Measurements from ENCODE around the gene SNTG2. TPM values are rescaled to one million over a fixed set of nuclear protein-coding genes. Genes with fewer than 3 reads are reported as not detected.

Gene SNTG2
- total RNA-seq, 1 donor from 2014 or later = 0.47 TPM

DNA sequence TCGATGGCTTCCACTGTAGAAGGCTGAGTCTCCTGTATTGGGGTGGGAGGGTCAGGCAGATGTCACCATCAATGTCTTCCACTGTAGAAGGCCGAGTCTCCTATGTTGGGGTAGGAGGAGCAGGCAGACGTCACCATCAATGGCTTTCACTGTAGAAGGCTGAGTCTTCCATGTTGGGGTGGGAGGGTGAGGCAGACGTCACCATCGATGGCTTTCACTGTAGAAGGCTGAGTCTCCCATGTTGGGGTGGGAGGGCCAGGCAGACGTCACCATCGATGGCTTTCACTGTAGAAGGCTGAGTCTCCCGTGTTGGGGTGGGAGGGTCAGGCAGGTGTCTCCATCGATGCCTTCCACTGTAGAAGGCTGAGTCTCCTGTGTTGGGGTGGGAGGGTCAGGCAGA lies 345.1 kb downstream of the SNTG2 start:
- TF ChIP-seq, protein P1, sequence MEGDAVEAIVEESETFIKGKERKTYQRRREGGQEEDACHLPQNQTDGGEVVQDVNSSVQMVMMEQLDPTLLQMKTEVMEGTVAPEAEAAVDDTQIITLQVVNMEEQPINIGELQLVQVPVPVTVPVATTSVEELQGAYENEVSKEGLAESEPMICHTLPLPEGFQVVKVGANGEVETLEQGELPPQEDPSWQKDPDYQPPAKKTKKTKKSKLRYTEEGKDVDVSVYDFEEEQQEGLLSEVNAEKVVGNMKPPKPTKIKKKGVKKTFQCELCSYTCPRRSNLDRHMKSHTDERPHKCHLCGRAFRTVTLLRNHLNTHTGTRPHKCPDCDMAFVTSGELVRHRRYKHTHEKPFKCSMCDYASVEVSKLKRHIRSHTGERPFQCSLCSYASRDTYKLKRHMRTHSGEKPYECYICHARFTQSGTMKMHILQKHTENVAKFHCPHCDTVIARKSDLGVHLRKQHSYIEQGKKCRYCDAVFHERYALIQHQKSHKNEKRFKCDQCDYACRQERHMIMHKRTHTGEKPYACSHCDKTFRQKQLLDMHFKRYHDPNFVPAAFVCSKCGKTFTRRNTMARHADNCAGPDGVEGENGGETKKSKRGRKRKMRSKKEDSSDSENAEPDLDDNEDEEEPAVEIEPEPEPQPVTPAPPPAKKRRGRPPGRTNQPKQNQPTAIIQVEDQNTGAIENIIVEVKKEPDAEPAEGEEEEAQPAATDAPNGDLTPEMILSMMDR (IDR thresholded peaks at IDR 0.05; ENCODE audit: borderline replicate concordance) = no peak
- intact Hi-C loops (cut with micrococcal nuclease) = no loop called here
- no peak overlapping the region for H3K27ac ChIP-seq (replicated peaks)
- H3K36me3 ChIP-seq = no peaks in the 10 kb centered on the region
- H3K4me3 ChIP-seq = no peak overlapping the region
- no peaks in the 10 kb centered on the region for H3K4me1 ChIP-seq
- DNase-seq = no peak
- H3K27me3 ChIP-seq (ENCODE audit: low read depth) = peaks cover 37% of the 10 kb centered on the region
- peaks cover 8% of the 10 kb centered on the region for H3K9me3 ChIP-seq (replicated peaks)

DNA sequence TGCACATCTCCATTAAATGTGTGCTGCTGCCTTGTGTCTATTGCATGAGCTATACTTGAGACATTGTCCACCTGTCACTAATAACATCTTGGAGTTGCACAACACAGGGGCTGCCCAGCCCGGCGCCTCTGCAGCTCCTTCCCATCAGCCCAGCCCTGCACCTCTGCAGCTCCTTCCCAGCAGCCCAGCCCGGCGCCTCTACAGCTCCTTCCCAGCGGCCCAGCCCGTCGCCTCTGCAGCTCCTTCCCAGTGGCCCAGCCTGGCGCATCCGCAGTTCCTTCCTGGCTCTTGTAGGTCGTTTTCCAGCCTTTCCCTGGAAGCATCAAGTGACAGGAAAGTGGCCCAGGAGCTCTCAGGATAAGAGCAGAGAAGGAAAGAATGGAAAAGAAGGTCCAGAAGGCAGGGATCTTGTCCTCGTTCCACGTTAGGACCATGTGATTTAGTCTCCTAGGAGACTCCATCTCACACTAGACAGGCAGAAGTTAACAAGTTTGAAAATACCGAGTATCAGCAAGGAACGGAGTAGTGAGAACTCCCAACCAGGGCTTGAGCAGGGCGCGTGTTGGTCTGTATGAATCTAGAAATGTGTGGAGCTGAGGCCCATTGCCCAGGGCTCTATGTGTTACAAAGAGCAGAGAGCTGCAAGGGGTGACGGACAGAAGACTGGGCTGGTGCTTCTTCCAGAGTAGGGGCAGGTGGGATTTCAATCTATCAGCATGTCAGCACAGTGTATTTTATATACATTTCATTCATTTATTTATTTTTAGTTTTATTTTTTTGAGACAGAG lies 346.9 kb downstream of the SNTG2 start:
- intact Hi-C loops (cut with micrococcal nuclease) = no loop called here
- DNase-seq = no peak
- Histone ChIP-seq H3K27me3 (ENCODE audit: low read depth) (peaks cover 40% of the 10 kb centered on the region), H3K36me3 (no peaks in the 10 kb centered on the region), H3K4me3 (no peak overlapping the region), H3K9me3 (replicated peaks) (peaks cover 5% of the 10 kb centered on the region), H3K27ac (replicated peaks) (no peak overlapping the region), H3K4me1 (no peaks in the 10 kb centered on the region)
- TF ChIP-seq, protein P1 (IDR thresholded peaks at IDR 0.05; ENCODE audit: borderline replicate concordance) = no peak

DNA sequence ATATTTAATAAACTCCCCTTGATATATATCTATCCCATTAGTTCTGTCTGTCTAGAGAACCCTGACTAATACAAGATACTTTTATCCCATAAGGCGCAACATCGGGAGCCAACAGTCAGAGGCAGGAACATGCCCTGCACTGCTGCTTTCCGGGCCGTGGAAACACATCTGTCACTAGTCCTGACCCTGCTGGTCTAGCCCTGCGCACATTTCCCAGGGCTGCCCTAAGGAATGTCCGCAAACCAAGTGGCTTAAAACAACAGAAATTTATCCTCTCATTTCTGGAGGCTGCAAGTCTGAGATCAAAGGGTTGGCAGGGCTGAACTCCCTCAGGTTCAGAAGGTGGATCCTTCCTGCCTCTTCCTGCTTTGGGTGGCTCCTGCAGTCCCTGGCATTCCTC lies 348.4 kb downstream of the SNTG2 start:
- Histone ChIP-seq H3K27me3 (ENCODE audit: low read depth) (peaks cover 36% of the 10 kb centered on the region), H3K4me3 (no peak overlapping the region), H3K9me3 (replicated peaks) (no peaks in the 10 kb centered on the region), H3K4me1 (no peaks in the 10 kb centered on the region), H3K36me3 (no peaks in the 10 kb centered on the region), H3K27ac (replicated peaks) (no peak overlapping the region)
- DNase-seq = no peak
- intact Hi-C loops (cut with micrococcal nuclease) = no loop called here
- TF ChIP-seq, protein P1 (IDR thresholded peaks at IDR 0.05; ENCODE audit: borderline replicate concordance) = no peak

DNA sequence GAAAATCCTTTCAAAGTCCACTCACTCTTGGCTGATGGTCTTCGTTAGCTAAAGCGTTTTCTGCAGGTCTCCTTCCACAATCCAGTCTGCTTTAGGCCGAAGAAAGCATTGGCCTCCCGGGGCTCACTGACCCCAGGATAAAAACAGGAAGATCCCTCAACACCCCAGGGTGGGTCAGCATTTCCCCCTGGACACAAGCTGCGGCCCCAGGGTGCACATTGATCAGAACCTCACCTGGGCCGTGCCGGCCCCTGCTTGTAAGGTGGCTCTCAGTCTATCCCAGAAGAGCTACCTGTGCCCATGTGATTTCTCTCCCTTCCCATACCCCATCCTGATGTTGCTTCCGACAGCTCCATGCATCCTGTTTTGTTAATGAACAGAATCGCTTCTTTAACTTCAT lies 349.6 kb downstream of the SNTG2 start:
- Histone ChIP-seq H3K4me3 (no peak overlapping the region), H3K4me1 (no peaks in the 10 kb centered on the region), H3K27ac (replicated peaks) (no peak overlapping the region), H3K9me3 (replicated peaks) (no peaks in the 10 kb centered on the region), H3K27me3 (ENCODE audit: low read depth) (peaks cover 27% of the 10 kb centered on the region), H3K36me3 (no peaks in the 10 kb centered on the region)
- TF ChIP-seq, protein P1 (IDR thresholded peaks at IDR 0.05; ENCODE audit: borderline replicate concordance) = no peak
- intact Hi-C loops (cut with micrococcal nuclease) = no loop called here
- DNase-seq = no peak

DNA sequence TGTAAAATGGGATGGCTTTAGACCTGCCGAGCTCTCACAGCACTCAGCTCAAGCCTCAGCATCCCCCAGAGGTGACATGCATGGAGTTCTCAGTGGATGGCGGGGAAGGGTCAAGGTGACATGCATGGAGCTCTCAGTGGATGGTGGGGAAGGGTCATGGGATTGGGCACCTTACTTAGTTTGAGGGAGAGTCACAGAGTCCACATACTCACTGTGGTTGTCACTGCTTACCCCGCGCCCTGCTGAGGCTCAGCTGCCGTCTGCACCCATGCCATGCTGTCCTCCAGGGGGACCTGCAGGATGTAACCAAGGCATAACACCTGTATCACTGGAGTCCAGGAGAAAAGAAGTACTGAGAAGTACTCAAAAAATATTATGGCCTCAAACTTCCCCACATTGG lies 350.4 kb downstream of the SNTG2 start:
- H3K27ac ChIP-seq (replicated peaks) = no peak overlapping the region
- H3K4me3 ChIP-seq = no peak overlapping the region
- H3K27me3 ChIP-seq (ENCODE audit: low read depth) = peaks cover 25% of the 10 kb centered on the region
- intact Hi-C loops (cut with micrococcal nuclease) = no loop called here
- TF ChIP-seq, protein P1 (IDR thresholded peaks at IDR 0.05; ENCODE audit: borderline replicate concordance) = no peak
- H3K36me3 ChIP-seq = no peaks in the 10 kb centered on the region
- H3K4me1 ChIP-seq = no peaks in the 10 kb centered on the region
- no peaks in the 10 kb centered on the region for H3K9me3 ChIP-seq (replicated peaks)
- DNase-seq = no peak

Measured in left ventricle myocardium inferior (tissue), 1 donor.